SIG-M5 (cell line): ENCODE measurements around the gene KL.

Source experiments
- DNase-seq: peaks from one replicate; lab custom pipeline; 2025; lab: John Stamatoyannopoulos, UW

KL gene

DNA sequence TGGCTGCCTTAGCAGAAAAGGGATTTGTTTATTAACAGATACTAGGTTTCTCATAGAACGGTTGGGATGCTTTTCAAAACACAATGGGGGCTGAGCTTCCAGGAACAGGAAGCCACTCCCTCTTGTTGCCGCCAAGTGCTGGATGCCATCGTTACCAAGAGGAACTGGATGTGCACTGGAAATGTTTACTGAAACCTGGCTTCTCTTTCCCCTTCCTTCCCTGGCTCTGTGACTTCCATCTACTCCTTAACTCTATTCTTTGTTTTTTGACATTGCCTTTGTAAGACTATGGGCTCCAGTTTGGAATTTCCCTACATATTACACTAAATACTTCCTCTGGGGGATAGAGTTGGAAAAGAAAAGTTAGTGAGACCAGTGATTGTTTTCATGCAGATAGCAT, 11.7 kb upstream of the KL start:
- no peak for DNase-seq

DNA sequence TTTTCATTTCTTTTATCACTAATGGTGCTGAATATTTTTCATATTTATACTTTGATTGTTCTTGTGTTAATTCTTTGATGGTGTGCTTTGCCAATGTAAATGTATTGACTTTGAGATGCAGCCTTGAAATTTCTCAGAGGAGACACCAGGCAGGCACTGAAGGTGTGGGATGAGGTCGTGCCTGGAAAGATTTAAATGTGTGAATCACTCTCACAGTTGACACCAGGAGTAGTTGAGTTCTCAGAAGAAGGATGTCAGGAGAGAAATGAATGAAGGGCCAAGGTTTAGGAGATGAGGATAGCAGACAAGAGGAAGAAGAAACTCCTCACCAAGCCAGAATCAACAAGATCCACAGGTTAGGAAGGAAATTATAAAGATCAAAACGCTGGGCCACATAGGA, 10.1 kb upstream of the KL start:
- DNase-seq, result no peak

DNA sequence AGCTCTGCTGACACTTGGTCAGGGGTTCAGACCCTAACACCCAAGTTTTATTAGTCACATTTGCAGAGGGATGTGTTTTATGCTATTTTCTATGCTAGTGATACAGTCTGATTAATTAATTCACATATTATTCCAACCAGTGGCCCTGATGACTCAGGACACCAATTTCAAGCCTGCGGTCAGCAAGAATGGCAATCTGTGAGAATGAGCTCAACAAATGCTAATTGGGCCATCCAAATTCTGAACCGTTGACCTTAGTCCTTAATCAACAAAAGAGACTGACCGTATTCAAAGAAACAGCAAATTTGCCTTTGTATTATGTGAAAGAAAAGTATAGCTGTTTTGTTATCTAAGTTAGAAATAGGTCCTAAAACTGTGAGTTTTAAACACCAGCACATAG, 9.6 kb upstream of the KL start:
- no peak for DNase-seq

GRCh38 chr13:33007237-33007636, 9.0 kb upstream of the KL start:
- no peak for DNase-seq

- no peak for DNase-seq
Measured at GRCh38 chr13:33007950-33008349, 8.3 kb upstream of the KL start.

DNA sequence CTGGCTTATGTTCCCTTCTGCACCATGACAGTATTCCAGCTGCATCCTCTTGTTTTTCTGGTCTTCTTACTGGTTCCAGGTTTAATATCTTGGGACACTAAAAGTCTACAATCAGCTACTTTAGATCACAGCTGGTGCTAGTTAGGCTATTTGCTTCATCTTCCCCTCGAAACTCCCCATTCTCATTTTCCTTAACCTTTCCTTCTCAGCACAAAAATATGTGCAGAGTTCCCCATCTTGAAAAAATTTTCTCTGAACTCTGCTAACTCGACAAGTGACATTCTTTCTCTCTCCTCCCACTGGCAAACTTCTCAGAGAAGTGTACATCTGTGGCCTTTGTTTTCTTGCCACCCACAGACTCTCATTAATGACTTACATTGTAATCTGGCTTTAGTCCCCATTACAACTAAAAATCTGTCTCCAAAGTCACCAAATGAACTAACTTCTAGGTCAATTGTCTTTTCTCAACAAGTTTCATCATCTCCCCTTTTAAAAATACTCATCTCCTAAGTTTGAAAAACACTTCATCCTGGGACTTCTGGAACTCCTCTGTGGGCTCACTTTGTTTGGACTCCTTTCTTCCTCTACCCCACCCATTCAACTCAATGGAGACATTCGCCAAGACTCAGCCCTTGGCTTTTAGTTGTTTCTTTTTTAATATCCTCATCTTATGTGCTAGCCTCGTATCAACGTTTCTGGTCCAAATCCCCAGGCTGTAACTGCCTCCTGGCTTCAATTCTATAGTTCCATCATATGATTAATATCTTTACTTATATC, 7.1 kb upstream of the KL start:
- no peak for DNase-seq

GRCh38 chr13:33011828-33012470, 4.3 kb upstream of the KL start:
- DNase-seq, result no peak

- no peak for DNase-seq
Measured at GRCh38 chr13:33014291-33014690, 1.9 kb upstream of the KL start.

DNA sequence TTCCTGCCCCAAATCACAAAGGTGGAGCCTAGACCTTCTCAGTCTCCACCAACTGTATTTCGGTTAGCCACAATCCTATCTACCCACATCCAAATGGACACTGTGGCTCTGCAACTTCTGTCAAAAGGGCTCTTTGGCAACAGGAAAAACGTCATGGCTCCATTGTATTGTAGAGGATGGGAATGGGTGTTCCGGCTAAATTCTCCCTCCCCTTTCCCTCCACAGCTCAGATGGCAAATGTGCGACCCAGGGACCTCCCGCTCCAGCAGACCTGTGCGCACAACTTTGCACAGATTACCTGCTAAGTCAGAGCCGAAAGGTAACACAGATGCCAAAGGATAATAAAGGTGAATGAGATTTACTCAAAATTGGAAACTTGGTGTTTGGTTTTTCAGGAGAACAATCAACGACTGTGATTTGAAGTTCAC, 968 bp upstream of the KL start:
- no peak for DNase-seq

- DNase-seq, result no peak
Measured at GRCh38 chr13:33015791-33016323, 366 bp upstream of the KL start.

DNA sequence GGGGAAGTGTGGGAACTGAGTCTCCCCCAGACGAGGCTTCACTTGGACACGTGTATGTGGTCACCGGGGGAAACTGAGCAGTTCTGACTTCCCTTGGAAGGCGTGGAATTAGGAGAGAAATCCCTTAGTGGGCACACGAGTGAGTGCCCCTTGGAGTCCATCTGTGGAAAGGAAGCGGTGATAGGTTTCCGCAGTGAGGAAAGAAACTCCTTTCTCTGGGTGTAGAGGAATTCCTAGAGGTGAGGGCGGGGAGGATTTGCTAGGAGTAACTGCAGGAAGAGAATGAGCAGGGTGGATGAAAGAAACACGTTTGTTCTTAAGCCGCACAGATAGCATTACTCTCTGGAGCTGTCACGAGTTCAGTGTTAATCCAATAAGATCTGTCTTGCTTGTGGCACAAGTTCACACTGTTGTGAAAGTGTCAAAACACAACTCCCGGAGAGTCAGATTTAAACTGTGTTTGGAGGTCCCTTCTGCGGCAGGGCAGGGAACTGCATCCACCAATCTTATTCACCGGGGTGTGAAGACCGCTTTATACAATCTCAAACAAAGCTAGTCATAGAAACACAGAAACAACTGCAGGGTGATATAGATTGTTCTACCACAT, 1.2 kb downstream of the KL start:
- peak; percentile 39 for DNase-seq

- no peak for DNase-seq
Measured at GRCh38 chr13:33018886-33019285, 2.7 kb downstream of the KL start.

- no peak for DNase-seq
Measured at GRCh38 chr13:33022986-33023385, 6.8 kb downstream of the KL start.

DNA sequence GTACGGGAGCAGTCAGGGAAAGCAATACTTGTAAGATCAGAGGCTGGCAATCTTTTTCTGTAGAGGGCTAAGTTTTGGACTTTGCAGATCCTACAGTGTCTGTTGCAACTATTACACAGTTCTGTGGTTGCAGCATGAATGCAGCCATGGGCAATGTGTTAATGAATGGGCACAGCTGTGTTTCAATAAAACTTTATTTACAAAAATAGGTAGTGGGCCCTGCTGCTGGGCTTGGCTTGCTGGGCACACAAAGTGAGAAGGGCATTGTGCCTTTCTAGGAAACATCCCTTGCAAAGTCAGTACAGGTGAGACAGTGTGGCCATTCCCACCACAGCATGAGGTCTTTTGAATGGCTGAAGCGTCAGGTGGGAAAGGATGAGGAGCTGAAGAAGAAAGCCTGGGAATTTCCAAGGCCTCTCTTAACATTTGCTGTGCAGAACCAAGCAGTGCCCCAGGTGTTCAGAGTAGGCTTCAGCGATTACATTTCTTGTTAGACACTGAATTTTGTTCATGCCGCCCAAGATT, 9.1 kb downstream of the KL start:
- no peak for DNase-seq

GRCh38 chr13:33026489-33027152, 10.4 kb downstream of the KL start:
- no peak for DNase-seq

DNA sequence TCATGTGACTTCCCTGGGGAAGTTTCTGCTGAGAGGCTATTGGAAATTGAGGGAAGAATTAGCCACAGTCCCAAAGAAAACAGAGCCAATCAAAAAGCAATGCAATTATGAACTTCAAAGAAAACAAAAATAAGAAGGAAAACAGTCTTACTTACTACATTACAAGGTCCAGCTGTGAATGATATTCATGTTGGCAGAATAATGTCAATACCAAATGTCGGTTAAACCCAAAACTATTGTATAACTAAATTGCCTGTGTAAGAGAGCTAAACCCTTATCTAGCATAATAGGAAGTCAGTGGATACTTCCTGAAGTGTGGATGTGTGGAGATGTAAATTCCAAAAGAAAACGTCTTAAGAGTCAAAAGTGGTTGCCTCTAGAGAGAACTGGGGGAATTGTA, 12.4 kb downstream of the KL start:
- no peak for DNase-seq

DNA sequence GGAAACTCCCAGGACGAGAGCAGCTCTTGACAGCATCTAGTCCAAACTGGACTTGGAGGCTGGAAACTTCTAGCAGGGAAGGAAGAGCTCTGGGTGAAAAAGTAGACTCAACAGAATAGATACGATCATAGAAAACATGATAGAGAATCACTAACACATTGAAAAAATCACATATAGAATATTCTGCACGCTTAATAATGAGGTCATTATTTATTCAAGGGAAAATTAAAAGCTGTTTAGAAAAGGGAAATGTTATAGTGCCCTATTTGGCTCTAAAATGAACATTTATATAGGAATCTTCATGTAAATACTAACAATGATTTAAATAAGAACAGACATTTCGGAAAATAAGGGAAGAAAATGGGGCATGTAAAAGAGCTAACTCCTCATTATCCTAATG, 15.1 kb downstream of the KL start:
- no peak for DNase-seq

DNA sequence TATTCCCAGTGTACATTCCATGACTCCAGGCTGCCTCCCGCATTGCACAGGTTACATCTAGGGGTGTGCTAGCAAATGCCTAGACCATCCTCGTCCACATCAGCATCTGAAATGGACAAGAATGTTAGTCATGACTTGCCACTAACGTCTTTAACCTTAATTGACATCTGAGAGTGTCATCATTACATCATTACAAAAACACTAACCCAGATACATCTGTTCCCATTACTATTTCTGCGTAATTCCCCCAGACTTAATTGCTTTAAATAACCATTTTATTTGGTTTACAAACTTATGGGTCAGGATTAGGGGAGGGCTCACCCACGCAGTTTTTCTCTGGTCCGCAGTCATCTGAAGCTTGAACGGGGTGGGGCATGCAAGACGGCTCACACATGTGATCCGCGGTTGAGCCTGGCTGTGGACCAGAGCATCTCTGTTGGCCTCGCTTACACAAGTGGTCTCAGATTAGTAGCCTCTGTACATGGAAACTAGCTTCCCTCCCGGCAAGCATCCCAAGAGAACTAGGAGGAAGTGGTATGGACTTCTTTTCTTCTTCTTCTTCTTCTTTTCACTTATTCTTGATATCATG, 15.9 kb downstream of the KL start:
- no peak for DNase-seq

DNA sequence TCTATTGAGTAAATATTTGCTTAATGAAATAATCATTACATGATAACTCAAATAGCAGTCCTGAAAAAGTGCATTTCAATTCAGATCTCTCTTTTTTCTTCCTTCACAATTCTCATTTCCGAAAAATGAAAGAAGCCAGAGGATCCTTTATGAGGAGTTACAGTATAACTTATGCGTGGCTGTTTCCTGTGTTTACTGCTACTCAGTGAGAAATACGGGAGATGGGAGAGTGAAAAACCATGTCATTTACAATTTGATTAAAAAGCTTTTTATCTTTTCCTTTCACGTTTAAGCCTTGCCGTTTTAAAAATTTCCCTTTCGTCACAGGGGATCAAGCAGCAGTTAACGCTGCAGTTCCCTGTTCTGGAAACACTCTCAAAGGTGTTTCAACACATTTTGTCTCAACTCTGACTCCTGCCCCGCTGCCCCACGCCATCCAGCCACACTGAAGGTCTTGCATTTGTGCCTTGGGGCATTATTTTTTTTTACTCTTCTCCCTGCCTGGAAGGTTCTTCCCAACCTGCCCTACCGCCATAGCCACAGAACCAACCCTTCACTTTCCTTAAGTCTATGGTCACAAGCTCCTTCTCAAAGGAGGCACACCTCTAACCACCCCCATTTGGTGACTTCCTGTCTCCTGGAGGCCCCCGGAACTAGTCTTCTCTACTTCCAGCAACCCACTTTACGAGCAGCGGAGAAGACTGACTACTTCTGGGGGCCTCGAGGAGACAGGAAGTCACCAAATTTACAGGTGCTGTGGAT, 17.0 kb downstream of the KL start:
- DNase-seq, result no peak

DNA sequence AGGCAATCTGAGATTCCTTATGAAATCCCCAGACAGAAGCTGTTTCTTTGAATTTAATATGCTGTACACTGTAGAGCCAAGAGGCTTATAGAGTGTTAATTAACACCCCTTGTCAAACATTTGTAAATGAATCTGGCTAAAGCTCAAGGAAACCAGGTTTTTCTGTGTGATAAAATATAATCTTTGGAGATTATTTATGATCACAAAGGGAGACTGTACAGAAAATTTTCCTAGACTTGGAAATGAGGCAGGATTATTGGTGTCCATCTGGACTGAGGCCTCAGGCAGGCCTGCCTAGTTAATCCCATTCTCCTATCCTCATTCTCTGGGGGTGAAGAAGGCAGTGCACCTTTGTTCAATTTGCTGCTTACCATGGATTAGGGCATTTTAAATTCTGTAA, 17.8 kb downstream of the KL start:
- DNase-seq, result no peak

GRCh38 chr13:33034882-33035520, 18.8 kb downstream of the KL start:
- peak; percentile 15 for DNase-seq
